Natural killer cell treated with Interleukin-12 subunit alpha and Interleukin-12 subunit beta and Interleukin-15 and Interleukin-18, amount 100 ng/mL, for 72 hours (primary cell): Measurements from ENCODE around the gene NFIA. TPM values are rescaled to one million over a fixed set of nuclear protein-coding genes. Genes with fewer than 3 reads are reported as not detected.
"Not testable (repeated sequence)": the region's sequence is repeated elsewhere in the genome, so short reads cannot be mapped to it uniquely, and the experiment has no call there.

Experiments used
- ATAC-seq, 2 donors: fragments of 150-1000 bp; cut with Tn5 transposase in 1 of 2; sonication (Bioruptor Pico), chemical (Tn5 transposase) in 1 of 2; 2 replicates each; pipeline ENCODE4 v1.10.0; 2021
- DNase-seq: peaks from one replicate; pipeline ENCODE4 v3.0.0; 2022; ENCODE audit warnings: low spot score
- H3K27ac Mint-ChIP-seq, 2 donors: 1 replicate in 1 of 2; 2 replicates in 1 of 2; pipeline ENCODE4 v1.8.0; 2022; ENCODE audit warnings: mixed read lengths in 2 of 2, mild to moderate bottlenecking in 1 of 2, moderate library complexity in 1 of 2
- H3K27me3 Mint-ChIP-seq, 2 donors: 1 replicate in 1 of 2; 2 replicates in 1 of 2; pipeline ENCODE4 v1.8.0; 2022; ENCODE audit warnings: mixed read lengths in 2 of 2
- H3K36me3 Mint-ChIP-seq: one replicate; pipeline ENCODE4 v1.8.0; 2022; ENCODE audit warnings: mixed read lengths
- H3K4me1 Mint-ChIP-seq, 2 donors: 1 replicate in 1 of 2; 2 replicates in 1 of 2; pipeline ENCODE4 v1.8.0; 2022; ENCODE audit warnings: low read depth in 2 of 2, mixed read lengths in 2 of 2, mild to moderate bottlenecking in 1 of 2
- H3K4me3 Mint-ChIP-seq: one replicate; pipeline ENCODE4 v1.8.0; 2022; ENCODE audit warnings: mixed read lengths
- H3K9me3 Mint-ChIP-seq: 2 replicates; pipeline ENCODE4 v1.8.0; 2022; ENCODE audit warnings: mixed read lengths
- total RNA-seq, 2 donors: library from RNA; stranded (reverse); gene quantifications; one replicate each; pipeline ENCODE4 v1.2.3, GENCODE V29; 2022

The NFIA gene
- total RNA-seq, 2 donors from 2014 or later: 0.14 to 7.3 TPM

GRCh38 chr1:61125895-61126294 is 43.5 kb downstream of the NFIA start:
- no peak for DNase-seq
- no peak overlapping the region for H3K27ac Mint-ChIP-seq
- no peak overlapping the region for H3K4me3 Mint-ChIP-seq
- H3K4me1 Mint-ChIP-seq: no peaks in the 10 kb centered on the region
- no peak for ATAC-seq
- peaks cover 20 to 38% of the 10 kb centered on the region in 2 donors for H3K27me3 Mint-ChIP-seq
- H3K36me3 Mint-ChIP-seq: no peaks in the 10 kb centered on the region
- no peaks in the 10 kb centered on the region for H3K9me3 Mint-ChIP-seq

GRCh38 chr1:61126843-61127242 is 44.5 kb downstream of the NFIA start:
- H3K4me3 Mint-ChIP-seq, H3K4me1 Mint-ChIP-seq, H3K9me3 Mint-ChIP-seq, DNase-seq, H3K36me3 Mint-ChIP-seq, H3K27ac Mint-ChIP-seq, ATAC-seq: not testable (repeated sequence)
- peaks cover 20 to 41% of the 10 kb centered on the region in 2 donors for H3K27me3 Mint-ChIP-seq

- no peak overlapping the region for H3K4me3 Mint-ChIP-seq
- no peaks in the 10 kb centered on the region for H3K9me3 Mint-ChIP-seq
- peaks cover 14 to 30% of the 10 kb centered on the region in 2 donors for H3K27me3 Mint-ChIP-seq
- H3K27ac Mint-ChIP-seq: no peak overlapping the region
- ATAC-seq: no peak
- no peak for DNase-seq
- peaks cover 0 to 5% of the 10 kb centered on the region in 2 donors for H3K4me1 Mint-ChIP-seq
- no peaks in the 10 kb centered on the region for H3K36me3 Mint-ChIP-seq
Measured at GRCh38 chr1:61130338-61131000, 48.1 kb downstream of the NFIA start.

GRCh38 chr1:61131248-61131647 is 48.9 kb downstream of the NFIA start:
- Mint-ChIP-seq H3K9me3 (no peaks in the 10 kb centered on the region), H3K27ac (no peak overlapping the region), H3K36me3 (no peaks in the 10 kb centered on the region), H3K27me3 (peaks cover 14 to 29% of the 10 kb centered on the region in 2 donors), H3K4me1 (peaks cover 0 to 5% of the 10 kb centered on the region in 2 donors), H3K4me3 (no peak overlapping the region)
- no peak for DNase-seq
- ATAC-seq: no peak

- Mint-ChIP-seq H3K27me3 (peaks cover 14 to 27% of the 10 kb centered on the region in 2 donors), H3K4me1 (peaks cover 0 to 5% of the 10 kb centered on the region in 2 donors), H3K9me3 (no peaks in the 10 kb centered on the region), H3K36me3 (no peaks in the 10 kb centered on the region), H3K4me3 (no peak overlapping the region), H3K27ac (no peak overlapping the region)
- DNase-seq (no peak), ATAC-seq (no peak)
Measured at GRCh38 chr1:61131716-61132115, 49.4 kb downstream of the NFIA start.

- Mint-ChIP-seq H3K27ac (peak overlapping the region in 1 of 2 donors; percentile 11), H3K4me1 (peaks cover 0 to 5% of the 10 kb centered on the region in 2 donors), H3K9me3 (no peaks in the 10 kb centered on the region), H3K27me3 (peaks cover 19 to 31% of the 10 kb centered on the region in 2 donors), H3K4me3 (no peak overlapping the region), H3K36me3 (no peaks in the 10 kb centered on the region)
- ATAC-seq (no peak), DNase-seq (no peak)
Measured at GRCh38 chr1:61132176-61132638, 49.8 kb downstream of the NFIA start.

GRCh38 chr1:61132645-61133334 is 50.4 kb downstream of the NFIA start:
- H3K27me3 Mint-ChIP-seq: peaks cover 25 to 34% of the 10 kb centered on the region in 2 donors
- H3K36me3 Mint-ChIP-seq: no peaks in the 10 kb centered on the region
- peak overlapping the region in 1 of 2 donors; percentile 11 for H3K27ac Mint-ChIP-seq
- H3K4me1 Mint-ChIP-seq: peaks cover 0 to 5% of the 10 kb centered on the region in 2 donors
- ATAC-seq (no peak), DNase-seq (no peak)
- H3K4me3 Mint-ChIP-seq: no peak overlapping the region
- no peaks in the 10 kb centered on the region for H3K9me3 Mint-ChIP-seq

- ATAC-seq (no peak), DNase-seq (no peak)
- Mint-ChIP-seq H3K4me1 (peaks cover 0 to 5% of the 10 kb centered on the region in 2 donors), H3K36me3 (no peaks in the 10 kb centered on the region), H3K4me3 (no peak overlapping the region), H3K9me3 (no peaks in the 10 kb centered on the region), H3K27ac (no peak overlapping the region), H3K27me3 (peaks cover 25 to 34% of the 10 kb centered on the region in 2 donors)
Measured at GRCh38 chr1:61133335-61134019, 51.1 kb downstream of the NFIA start.

- Mint-ChIP-seq H3K9me3 (no peaks in the 10 kb centered on the region), H3K4me3 (no peak overlapping the region), H3K36me3 (no peaks in the 10 kb centered on the region), H3K4me1 (peaks cover 0 to 5% of the 10 kb centered on the region in 2 donors), H3K27me3 (peaks cover 25 to 37% of the 10 kb centered on the region in 2 donors), H3K27ac (no peak overlapping the region)
- DNase-seq (no peak), ATAC-seq (no peak)
Measured at GRCh38 chr1:61135291-61135690, 52.9 kb downstream of the NFIA start.

- Mint-ChIP-seq H3K9me3 (no peaks in the 10 kb centered on the region), H3K4me1 (peaks cover 8 to 15% of the 10 kb centered on the region in 2 donors)
- no peak for ATAC-seq
Measured at GRCh38 chr1:61138305-61138704, 55.9 kb downstream of the NFIA start.

GRCh38 chr1:61138921-61139774 is 56.8 kb downstream of the NFIA start:
- H3K27me3 Mint-ChIP-seq: peaks cover 27 to 43% of the 10 kb centered on the region in 2 donors
- H3K36me3 Mint-ChIP-seq: no peaks in the 10 kb centered on the region
- no peak overlapping the region for H3K27ac Mint-ChIP-seq
- H3K4me1 Mint-ChIP-seq: peaks cover 8 to 15% of the 10 kb centered on the region in 2 donors
- ATAC-seq (no peak), DNase-seq (no peak)
- peak overlapping the region; percentile 8 for H3K4me3 Mint-ChIP-seq
- no peaks in the 10 kb centered on the region for H3K9me3 Mint-ChIP-seq

More at GRCh38 chr1:61138305-61138704, 55.9 kb downstream of the NFIA start:
- DNase-seq: no peak
- Mint-ChIP-seq H3K27me3 (peaks cover 30 to 40% of the 10 kb centered on the region in 2 donors), H3K4me3 (no peak overlapping the region), H3K36me3 (no peaks in the 10 kb centered on the region), H3K27ac (no peak overlapping the region)

- peaks cover 8 to 15% of the 10 kb centered on the region in 2 donors for H3K4me1 Mint-ChIP-seq
Measured at GRCh38 chr1:61139775-61140549, 57.6 kb downstream of the NFIA start.

More at GRCh38 chr1:61139775-61140549, 57.6 kb downstream of the NFIA start:
- Mint-ChIP-seq H3K27ac (no peak overlapping the region), H3K4me3 (no peak overlapping the region), H3K27me3 (peaks cover 23 to 40% of the 10 kb centered on the region in 2 donors), H3K36me3 (no peaks in the 10 kb centered on the region), H3K9me3 (no peaks in the 10 kb centered on the region)
- ATAC-seq: no peak
- no peak for DNase-seq
